ENCODE data around the gene ATP1A3.
"Not testable (repeated sequence)": the region's sequence is repeated elsewhere in the genome, so short reads cannot be mapped to it uniquely, and the experiment has no call there.

The ATP1A3 gene

GRCh38 chr19:42010245-42011126 lies 16.5 kb upstream of the ATP1A3 start:
- no peak for DNase-seq (ENCODE audit: low read depth in 2 of 2)

DNA sequence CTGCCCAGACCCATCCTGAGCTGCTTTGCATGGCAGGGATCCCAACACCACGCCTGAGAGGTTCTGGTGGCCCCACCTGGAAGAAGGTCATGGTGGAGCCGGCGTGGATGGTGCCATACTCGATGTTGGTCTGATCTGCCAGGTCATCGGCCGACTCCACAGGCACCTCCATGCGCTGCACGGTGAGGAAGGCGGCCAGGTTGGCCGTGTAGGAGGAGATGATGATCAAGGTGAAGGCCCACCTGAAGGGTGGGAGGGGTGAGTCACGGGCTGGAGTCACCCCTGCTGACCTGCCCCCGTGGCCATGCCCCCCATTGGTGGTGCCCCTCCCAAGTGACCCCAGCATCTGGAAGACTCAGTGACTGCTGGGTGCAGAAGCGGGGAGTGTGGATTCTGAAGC lies 12.5 kb upstream of the ATP1A3 start:
- no peak for DNase-seq (ENCODE audit: low read depth in 2 of 2)

DNA sequence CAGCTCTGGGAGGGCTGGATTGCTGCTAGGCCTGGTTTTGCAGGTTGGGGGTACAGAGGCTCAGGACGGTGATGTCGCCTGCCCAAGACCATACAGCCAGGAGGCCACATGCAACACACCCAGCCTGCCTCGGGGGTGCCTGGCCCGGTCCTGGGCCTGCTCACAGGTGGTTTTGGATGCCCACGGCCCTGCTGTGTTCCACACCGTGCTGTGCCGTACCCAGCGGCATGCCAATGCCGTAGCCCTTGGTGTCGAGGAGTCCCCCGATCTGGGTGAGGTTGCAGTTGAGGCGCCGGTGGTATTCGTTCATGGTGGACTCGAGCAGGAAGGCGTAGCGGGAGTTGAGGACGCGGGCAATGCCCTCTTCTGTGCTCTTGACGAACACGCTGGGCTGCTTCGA lies 11.5 kb upstream of the ATP1A3 start:
- no peak for DNase-seq (ENCODE audit: low read depth in 2 of 2)

- DNase-seq (ENCODE audit: low read depth in 2 of 2): no peak
These were observed 9.7 kb upstream of the ATP1A3 start for GRCh38 chr19:42003506-42004294.

DNA sequence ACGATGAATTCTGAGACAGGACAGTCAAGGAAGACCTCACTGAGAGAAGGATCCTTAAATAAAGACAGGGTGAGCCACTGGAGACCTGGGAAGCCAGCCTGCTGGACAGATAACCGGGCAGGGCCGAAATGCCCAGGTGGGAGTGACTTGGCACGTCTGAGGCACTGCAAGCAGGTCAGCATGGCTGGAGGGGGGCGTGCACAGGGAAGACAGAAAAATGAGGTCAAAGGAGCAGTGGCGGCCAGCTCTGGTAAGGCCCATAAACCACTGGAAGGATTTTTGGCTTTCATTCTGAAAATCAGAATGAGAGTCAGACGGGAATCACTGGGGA lies 5.8 kb upstream of the ATP1A3 start:
- DNase-seq (ENCODE audit: low read depth in 2 of 2): no peak

DNA sequence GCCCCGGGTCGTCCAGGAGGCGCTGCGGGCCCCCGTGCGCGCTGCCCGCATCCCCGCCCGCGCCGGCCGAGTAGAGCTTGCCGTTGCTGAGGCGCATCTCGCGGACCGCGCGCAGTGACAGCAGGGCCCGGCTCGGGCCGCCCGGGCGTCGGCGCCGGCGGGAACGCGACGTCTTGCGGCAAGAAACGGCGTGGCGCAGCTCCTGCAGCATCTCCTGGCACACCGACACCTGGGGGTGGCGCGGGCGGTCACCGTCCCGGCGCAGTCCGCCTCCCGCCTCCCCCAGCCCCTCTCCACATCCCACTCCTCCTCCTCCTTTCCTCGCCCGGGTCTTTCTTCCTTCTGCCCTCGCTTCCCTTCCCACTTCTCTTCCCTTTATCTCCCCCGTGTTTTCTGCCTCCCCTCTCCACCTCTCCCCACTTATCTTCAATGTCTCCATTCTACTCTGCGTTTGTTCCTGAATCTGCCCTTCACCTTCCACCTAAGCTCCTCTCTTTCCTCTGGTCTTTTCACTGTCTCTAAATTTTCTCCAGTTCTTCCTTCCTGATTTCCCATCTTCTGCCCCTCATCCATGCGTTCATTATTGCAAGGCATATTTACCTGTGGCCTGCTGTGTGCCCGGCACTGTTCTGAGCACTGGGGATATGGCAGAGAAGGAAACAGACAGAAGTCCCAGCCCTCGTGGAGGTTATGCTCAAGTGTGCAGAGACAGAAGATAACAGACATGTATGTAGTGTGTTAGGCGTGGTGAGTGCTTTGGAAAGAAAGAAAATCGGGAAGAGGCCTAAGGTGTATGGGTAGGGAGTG lies 5.2 kb upstream of the ATP1A3 start:
- no peak for DNase-seq (ENCODE audit: low read depth in 2 of 2)

DNA sequence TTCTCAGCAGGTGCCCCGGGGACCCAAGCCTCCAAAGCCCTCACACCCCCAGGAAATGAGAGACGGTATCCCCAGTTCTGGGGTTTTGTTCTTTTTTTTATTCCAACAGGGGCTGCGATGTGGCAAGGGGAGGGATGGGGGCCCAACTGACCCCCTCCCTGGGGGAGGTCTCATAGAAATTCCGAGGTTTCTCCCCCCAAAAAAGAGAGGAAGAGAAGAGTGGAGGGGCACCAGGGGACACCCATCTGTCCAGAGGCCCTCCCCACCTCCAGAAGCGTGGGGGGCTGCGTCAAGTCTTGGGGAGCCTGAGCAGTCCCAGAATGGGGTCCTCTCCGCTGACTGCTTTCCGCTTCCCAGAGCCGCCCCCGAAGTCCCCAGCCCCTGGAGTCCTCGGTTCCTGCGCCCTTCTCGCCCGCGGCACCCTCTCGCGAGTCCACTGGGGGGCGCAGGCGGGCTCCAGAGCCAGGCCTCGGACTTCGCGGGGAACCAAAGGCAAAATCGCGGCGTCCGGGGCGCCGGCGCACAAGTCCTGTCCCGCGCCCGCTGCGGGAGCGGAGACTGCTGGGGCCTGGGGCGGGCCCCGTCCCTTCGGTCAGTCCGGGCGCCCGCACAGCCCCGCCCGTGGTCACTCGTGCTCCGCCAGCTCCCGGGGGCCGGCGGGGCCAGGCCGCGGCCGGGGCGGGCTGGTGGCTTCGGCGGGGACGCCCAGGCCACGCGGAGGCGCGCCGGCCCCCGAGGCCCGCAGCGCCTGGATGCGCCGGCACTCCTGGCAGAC lies 4.4 kb upstream of the ATP1A3 start:
- peak in 1 of 2 donors; percentile 53 for DNase-seq (ENCODE audit: low read depth in 2 of 2)

- no peak for DNase-seq (ENCODE audit: low read depth in 2 of 2)
These were observed 3.8 kb upstream of the ATP1A3 start for GRCh38 chr19:41997851-41998229.

- DNase-seq (ENCODE audit: low read depth in 2 of 2): peak in 1 of 2 donors; percentile 21
These were observed 3.3 kb upstream of the ATP1A3 start for GRCh38 chr19:41997121-41997850.

DNA sequence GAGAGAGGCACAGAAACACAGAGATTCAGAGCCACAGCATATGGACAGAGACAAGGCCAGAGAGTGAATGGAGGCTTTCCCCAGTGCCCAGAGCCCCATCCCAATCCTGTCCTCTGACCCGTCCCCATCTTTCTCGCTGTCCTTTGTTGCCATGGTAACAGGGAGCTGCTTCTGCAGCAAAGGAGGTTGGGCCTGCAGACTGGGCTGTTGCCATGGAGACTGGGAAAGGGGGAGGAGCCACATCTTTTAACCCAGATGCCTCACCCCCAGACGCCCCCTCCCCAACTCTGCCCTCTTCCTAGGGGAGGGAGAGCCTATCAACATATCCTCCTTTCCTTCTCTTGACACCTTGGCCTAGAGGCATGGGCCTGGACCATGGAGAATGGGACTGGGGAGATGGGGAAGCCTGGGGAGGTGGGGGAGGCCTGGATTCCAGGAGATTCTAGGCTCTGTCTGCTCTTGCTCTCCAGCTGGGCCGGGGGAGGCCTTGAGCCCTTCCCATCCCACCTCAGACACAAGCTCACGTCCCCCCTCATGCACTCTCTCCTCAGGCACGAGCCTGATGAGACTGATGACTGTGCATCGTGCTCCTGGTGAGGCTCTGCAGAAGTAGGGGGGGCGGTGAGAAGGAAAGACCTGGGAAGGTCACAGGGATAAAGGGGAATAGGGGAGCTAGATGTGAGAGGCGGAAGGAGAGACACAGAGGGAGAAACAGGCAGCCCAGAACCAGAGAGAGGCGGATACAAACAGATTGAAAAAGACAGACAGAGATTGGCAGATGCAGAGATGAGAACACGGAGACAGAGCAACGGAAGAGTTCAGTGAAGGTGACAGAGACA lies 2.1 kb upstream of the ATP1A3 start:
- DNase-seq (ENCODE audit: low read depth in 2 of 2): no peak

DNA sequence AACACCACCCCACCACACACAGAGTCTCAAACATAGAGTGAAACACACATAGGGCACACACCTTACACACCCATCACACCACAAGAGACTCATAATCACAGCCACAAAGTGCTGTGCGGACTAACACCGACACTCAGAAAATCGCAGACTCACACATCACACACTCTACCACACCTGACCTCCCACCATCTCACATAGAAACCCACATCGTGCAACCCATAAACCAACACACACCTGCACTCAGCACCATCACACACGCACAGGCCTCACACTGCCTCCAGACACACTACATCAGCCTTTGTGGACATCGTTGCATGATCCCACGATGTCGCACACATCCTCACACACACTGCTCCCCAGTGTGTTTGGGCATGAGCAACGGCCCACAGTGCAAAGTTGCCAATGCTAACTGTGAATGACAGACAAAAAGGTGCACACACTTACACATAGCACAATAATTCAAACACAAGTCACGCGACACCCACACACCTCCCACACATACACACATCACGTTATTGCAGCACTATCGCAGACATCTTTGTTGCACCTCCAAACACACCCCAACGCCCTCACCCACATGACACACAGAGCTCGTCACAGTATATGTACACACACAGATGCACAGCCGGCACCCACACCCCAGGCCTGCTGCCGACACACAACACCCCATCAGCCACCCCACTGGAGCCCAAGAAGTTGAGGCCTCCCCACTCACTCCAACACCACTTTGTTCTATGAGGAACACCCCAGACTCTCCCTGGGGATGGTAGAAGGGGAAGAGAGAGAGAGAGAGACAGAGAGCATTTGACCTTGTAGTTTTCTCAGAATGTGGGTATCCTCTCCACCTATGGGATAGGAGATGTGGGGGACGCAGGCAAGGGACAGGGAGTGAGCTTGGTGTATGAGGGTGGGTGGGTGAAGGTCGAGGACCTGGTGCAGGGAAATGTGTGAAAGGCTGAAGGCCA lies 1.2 kb upstream of the ATP1A3 start:
- DNase-seq (ENCODE audit: low read depth in 2 of 2): no peak

DNA sequence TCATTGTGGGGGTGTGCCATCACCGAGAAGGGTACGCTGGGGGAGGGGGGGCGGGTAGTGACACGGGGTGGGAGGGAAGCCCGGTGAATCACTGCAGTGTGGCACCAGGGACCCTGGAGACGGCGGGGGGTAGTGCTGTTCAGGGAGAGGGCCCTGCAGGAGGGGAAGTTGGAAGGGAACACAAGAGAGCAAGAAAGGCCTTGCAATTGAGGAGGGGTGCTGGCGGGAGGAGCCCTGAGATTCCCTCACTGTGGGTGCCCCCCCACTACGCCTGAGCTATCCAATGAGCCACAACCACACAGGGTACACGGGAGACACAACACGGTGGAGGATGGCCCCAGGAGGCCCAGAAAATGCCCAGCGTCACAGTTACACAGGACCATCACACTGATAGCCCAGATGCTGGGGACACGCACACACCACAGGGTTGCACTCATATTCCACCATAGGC lies 516 bp upstream of the ATP1A3 start:
- no peak for DNase-seq (ENCODE audit: low read depth in 2 of 2)

DNA sequence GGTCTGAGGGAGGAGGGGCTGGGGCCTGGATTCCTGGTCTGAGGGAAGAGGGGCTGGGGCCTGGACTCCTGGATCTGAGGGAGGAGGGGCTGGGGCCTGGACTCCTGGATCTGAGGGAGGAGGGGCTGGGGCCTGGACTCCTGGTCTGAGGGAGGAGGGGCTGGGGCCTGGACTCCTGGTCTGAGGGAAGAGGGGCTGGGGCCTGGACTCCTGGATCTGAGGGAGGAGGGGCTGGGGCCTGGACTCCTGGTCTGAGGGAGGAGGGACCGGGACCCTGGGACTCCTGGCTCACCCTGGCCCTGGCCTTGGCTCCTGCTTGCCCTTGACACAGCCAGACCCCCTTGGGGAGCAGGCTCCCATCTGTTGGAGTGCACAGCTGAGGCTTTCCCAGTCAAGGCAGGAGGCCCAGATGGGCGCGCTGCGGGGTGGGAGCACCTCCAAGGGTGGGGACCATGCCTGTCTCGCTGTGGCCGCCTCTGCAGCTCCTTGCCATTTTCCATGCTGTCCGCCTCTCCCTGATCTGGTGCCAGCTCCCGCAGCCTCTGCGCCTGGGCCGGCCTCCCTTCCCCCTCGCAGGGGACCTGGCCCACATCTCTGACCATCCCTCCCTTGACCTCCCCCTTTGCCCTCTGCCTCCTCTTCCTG lies 2.0 kb downstream of the ATP1A3 start:
- not testable (repeated sequence) for DNase-seq (ENCODE audit: low read depth in 2 of 2)

DNA sequence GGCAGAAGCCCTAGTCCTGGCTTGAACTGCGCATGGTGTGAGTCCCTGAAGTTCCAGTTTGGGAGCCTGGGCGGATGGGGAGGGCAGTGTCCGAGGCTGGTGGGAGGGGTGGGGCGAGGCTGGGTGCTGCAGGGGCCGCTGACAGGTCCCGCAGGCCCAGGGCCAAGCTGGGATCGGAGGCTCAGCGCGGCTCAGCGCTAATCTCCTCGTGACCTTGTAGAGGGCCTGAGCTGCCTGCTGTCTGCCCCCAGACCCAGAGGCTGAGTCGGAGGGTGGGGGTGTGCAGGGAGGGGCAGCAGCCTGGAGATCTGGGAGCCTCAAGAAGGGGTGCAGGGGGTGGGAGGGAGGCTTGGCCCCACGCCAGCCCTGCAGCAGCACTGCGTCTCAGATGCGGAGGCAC lies 3.0 kb downstream of the ATP1A3 start:
- DNase-seq (ENCODE audit: low read depth in 2 of 2): no peak

DNA sequence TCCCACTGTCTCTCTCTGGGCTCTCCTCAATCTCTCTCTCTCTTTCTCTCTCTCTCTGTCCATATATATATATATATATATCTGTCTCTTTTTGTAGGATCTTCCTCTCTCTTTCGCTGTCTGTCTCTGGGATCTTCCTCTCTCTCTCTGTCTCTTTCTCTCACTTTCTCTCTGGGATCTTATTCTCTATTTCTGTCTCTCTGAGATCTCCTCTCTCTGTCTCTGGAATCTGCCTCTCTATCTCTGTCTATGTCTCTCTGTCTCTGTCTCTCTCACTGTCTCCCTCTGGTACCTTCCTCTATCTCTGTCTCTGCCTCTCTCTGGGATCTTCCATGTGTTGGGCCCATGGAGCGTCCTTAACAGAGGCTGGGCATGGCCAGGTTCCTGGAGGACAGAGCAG lies 3.4 kb downstream of the ATP1A3 start:
- no peak for DNase-seq (ENCODE audit: low read depth in 2 of 2)

DNA sequence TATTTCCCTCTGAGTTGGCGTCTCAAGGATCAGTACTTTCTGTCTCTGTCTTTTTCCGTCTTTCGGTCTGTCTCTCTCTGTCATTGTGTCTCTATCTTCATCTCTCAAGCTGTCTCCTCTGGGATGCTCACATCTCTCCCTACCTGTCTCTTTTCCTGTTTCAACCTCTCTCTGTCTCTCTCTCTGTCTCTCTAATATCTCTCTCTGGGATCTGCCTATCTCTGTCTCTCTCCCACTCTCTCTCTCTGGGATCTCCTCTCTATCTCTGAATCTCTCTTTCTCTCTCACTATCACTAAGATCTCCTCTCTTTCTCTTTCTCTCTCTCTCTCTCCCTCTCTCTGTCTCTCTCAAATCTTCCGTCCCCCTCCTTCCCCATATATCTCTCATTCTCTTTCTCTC lies 4.0 kb downstream of the ATP1A3 start:
- DNase-seq (ENCODE audit: low read depth in 2 of 2): no peak

- no peak for DNase-seq (ENCODE audit: low read depth in 2 of 2)
These were observed 5.1 kb downstream of the ATP1A3 start for GRCh38 chr19:41988947-41989346.
